GM23248 (cell line): Measurements from ENCODE around the gene SLC25A10.

Experiments used
- EZH2 ChIP-seq: fragments of 200-600 bp; sonication (generic); IDR thresholded peaks from 2 replicates; pipeline ENCODE4 v1.6.1; 2018; ENCODE audit warnings: antibody characterized with exemption, mild to moderate bottlenecking; ENCODE audit not compliant: insufficient read depth, poor library complexity, severe bottlenecking
- EZH2phosphoT487 ChIP-seq: fragments of 200-600 bp; sonication (generic); IDR thresholded peaks from 2 replicates; pipeline ENCODE4 v1.6.1; 2018; ENCODE audit warnings: antibody characterized with exemption, moderate library complexity, mild to moderate bottlenecking, low read depth; ENCODE audit not compliant: insufficient read depth

GRCh38 chr17:81672504-81672903 is 39.6 kb upstream of the SLC25A10 start:
- no peak for TF ChIP-seq EZH2
- no peak for TF ChIP-seq EZH2phosphoT487
